Endodermal cell (in vitro differentiated cells): ENCODE measurements around the gene TBL1XR1. TPM values are rescaled to one million over a fixed set of nuclear protein-coding genes. Genes with fewer than 3 reads are reported as not detected.
"Not testable (repeated sequence)": the region's sequence is repeated elsewhere in the genome, so short reads cannot be mapped to it uniquely, and the experiment has no call there.

Experiments
- DNase-seq: peaks from one replicate; pipeline ENCODE4 v3.0.0-alpha.2; 2017
- H3K27ac ChIP-seq: 2 replicates; pipeline ENCODE4 v1.5.1; 2013; ENCODE audit warnings: mild to moderate bottlenecking, low read depth, low read length, moderate library complexity
- H3K27me3 ChIP-seq: 2 replicates; pipeline ENCODE4 v1.6.1; 2013; ENCODE audit warnings: mild to moderate bottlenecking, low read length, moderate library complexity; ENCODE audit not compliant: insufficient read depth, control insufficient read depth, poor library complexity, severe bottlenecking
- H3K36me3 ChIP-seq: 2 replicates; pipeline ENCODE4 v1.7.0; 2013; ENCODE audit warnings: mild to moderate bottlenecking, low read length, moderate library complexity; ENCODE audit not compliant: control insufficient read depth, insufficient read depth
- H3K4me1 ChIP-seq: one replicate; pipeline ENCODE4 v1.7.0; 2013; ENCODE audit warnings: low read length; ENCODE audit not compliant: control insufficient read depth, insufficient read depth
- H3K4me3 ChIP-seq: 2 replicates; pipeline ENCODE4 v1.5.1; 2013; ENCODE audit warnings: mild to moderate bottlenecking, low read length, moderate library complexity
- H3K9ac ChIP-seq: 2 replicates; pipeline ENCODE4 v1.6.1; 2013; ENCODE audit warnings: mild to moderate bottlenecking, low read length, moderate library complexity; ENCODE audit not compliant: poor library complexity, severe bottlenecking; ENCODE audit errors: extremely low read depth
- H3K9me3 ChIP-seq: 2 replicates; pipeline ENCODE4 v1.6.1; 2013; ENCODE audit warnings: mild to moderate bottlenecking, low read length, moderate library complexity; ENCODE audit not compliant: control insufficient read depth
- H3K27ac Mint-ChIP-seq: 2 replicates; pipeline ENCODE4 v1.8.0; 2020; ENCODE audit warnings: mixed read lengths
- H3K27me3 Mint-ChIP-seq: 2 replicates; pipeline ENCODE4 v1.8.0; 2021; ENCODE audit warnings: mild to moderate bottlenecking, mixed read lengths; ENCODE audit not compliant: insufficient read depth
- H3K36me3 Mint-ChIP-seq: 2 replicates; pipeline ENCODE4 v1.8.0; 2020; ENCODE audit warnings: low read depth, mixed read lengths
- H3K4me1 Mint-ChIP-seq: 2 replicates; pipeline ENCODE4 v1.8.0; 2020; ENCODE audit warnings: mixed read lengths
- H3K4me3 Mint-ChIP-seq: 2 replicates; pipeline ENCODE4 v1.8.0; 2020; ENCODE audit warnings: mild to moderate bottlenecking, moderate library complexity, mixed read lengths
- H3K9me3 Mint-ChIP-seq: 2 replicates; pipeline ENCODE4 v1.8.0; 2020; ENCODE audit warnings: mild to moderate bottlenecking, mixed read lengths
- WGBS, 2 experiments: methylation state at CpG; one replicate each; pipeline versions ENCODE4 v1.1.5 to v1.1.7; 2013; ENCODE audit warnings: missing lambda C conversion rate in 2 of 2, mixed read lengths in 1 of 2; ENCODE audit not compliant: insufficient coverage in 1 of 2, insufficient read length in 1 of 2; 5-methylcytosine and 5-hydroxymethylcytosine counted together
- total RNA-seq, 2 donors: library from RNA; stranded (reverse); fragmentation: NEBNext Ultra II Directional in 1 of 2; extraction: Animal tissue kit (Norgen Biotek cat#: 25700) in 1 of 2; gene quantifications; 2 replicates in 1 of 2; 3 replicates in 1 of 2; pipeline ENCODE4 v1.2.1, GENCODE V29; 2021
- TF ChIP-seq, protein P1 (sequence below): fragments of 200-600 bp; sonication (generic); conservative IDR thresholded peaks from 2 replicates; pipeline ENCODE4 v1.5.0; 2021; ENCODE audit warnings: antibody characterized with exemption, mild to moderate bottlenecking

TBL1XR1 gene
- total RNA-seq, 2 donors from 2014 or later, result 235 to 273 TPM

DNA sequence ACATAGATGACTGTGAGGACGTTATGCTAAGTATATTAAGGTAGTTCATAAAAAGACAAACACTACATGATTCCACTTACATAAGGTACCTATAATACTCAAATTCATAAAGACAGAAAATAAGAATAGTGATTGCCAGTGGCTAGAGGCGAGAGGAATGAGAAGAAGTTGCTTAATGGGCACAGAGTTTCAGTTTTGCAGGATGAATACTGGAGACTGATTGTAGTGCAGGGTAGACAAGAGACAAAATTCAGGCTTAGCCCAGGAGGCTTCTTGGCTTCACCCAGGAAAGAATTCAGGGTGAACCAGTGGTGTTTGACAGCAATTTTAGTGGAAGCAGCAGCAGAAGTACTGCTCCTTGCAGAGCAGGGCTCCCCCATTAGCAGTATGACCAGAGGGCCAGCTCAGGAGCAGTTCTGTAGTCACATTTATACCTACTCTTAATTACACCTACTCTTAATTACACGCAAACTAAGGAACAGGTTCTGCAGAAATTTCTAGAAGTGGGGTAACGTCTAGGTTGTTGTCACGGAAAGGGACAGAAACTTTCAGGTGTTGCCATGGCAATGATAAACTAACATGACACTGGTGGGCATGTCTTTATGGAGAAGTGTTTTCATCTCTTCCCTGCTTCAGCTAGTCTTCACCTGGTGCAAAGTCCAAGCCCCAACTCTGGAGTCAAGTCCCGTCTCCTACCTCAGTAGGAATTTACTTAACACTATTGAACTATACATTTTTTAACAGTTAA lies 55.2 kb downstream of the TBL1XR1 start:
- H3K27me3 ChIP-seq, result no peaks in the 10 kb centered on the region
- H3K9ac ChIP-seq, result no peak overlapping the region
- H3K36me3 ChIP-seq, result peaks cover 55% of the 10 kb centered on the region
- H3K36me3 Mint-ChIP-seq, result peaks cover 25% of the 10 kb centered on the region
- H3K4me3 ChIP-seq, result no peak overlapping the region
- no peaks in the 10 kb centered on the region for H3K9me3 Mint-ChIP-seq
- H3K4me1 Mint-ChIP-seq, result peaks cover 33% of the 10 kb centered on the region
- 86 to 91% methylated on average over 4 of the region's 6 CpGs for WGBS, 2 experiments
- H3K4me1 ChIP-seq, result peaks cover 7% of the 10 kb centered on the region
- no peak overlapping the region for H3K27ac Mint-ChIP-seq
- H3K27me3 Mint-ChIP-seq, result no peaks in the 10 kb centered on the region
- H3K9me3 ChIP-seq, result no peaks in the 10 kb centered on the region
- no peak for DNase-seq
- TF ChIP-seq, protein P1, sequence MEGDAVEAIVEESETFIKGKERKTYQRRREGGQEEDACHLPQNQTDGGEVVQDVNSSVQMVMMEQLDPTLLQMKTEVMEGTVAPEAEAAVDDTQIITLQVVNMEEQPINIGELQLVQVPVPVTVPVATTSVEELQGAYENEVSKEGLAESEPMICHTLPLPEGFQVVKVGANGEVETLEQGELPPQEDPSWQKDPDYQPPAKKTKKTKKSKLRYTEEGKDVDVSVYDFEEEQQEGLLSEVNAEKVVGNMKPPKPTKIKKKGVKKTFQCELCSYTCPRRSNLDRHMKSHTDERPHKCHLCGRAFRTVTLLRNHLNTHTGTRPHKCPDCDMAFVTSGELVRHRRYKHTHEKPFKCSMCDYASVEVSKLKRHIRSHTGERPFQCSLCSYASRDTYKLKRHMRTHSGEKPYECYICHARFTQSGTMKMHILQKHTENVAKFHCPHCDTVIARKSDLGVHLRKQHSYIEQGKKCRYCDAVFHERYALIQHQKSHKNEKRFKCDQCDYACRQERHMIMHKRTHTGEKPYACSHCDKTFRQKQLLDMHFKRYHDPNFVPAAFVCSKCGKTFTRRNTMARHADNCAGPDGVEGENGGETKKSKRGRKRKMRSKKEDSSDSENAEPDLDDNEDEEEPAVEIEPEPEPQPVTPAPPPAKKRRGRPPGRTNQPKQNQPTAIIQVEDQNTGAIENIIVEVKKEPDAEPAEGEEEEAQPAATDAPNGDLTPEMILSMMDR, result no peak
- no peak overlapping the region for H3K27ac ChIP-seq
- H3K4me3 Mint-ChIP-seq, result no peak overlapping the region

DNA sequence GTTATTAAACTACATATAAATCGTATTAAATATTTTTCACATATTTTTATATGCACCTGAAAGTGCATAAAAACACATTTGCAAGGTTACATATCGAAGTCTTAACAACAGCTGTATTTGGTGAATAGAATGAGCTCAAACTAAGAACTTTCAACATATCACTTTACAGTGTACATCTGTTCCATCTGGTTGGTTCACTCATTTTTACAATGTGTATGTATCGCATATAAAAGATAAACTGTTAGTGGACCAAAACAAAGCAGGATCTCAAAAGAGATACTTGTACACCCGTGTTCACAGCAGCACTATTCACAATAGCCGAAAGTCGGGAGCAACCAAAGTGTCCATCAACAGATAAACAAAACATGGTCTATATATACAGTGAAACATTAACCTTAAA lies 55.8 kb downstream of the TBL1XR1 start:
- no peak overlapping the region for H3K9ac ChIP-seq
- no peak overlapping the region for H3K27ac ChIP-seq
- Mint-ChIP-seq H3K27ac (no peak overlapping the region), H3K27me3 (no peaks in the 10 kb centered on the region), H3K9me3 (no peaks in the 10 kb centered on the region), H3K4me3 (no peak overlapping the region), H3K4me1 (peaks cover 28% of the 10 kb centered on the region), H3K36me3 (peaks cover 30% of the 10 kb centered on the region)
- TF ChIP-seq, protein P1, result no peak
- DNase-seq, result no peak
- peaks cover 7% of the 10 kb centered on the region for H3K4me1 ChIP-seq
- H3K9me3 ChIP-seq, result no peaks in the 10 kb centered on the region
- H3K27me3 ChIP-seq, result no peaks in the 10 kb centered on the region
- no peak overlapping the region for H3K4me3 ChIP-seq
- 93 to 100% methylated on average over 3 to 6 of the region's 6 CpGs for WGBS, 2 experiments
- peaks cover 60% of the 10 kb centered on the region for H3K36me3 ChIP-seq

DNA sequence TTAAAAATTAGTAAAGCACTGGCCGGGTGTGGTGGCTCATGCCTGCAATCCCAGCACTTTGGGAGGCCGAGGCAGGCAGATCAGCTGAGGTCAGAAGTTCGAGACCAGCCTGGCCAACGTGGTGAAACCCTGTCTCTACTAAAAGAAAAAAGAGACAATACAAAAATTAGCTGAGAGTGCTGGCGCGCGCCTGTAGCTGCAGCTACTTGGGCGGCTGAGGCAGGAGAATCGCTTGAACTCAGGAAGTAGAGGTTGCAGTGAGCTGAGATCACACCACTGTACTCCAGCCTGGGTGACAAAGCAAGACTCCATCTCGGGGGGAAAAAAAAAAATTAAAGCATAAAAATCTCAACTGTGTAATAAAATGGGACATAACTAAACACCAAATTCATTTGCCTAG lies 58.1 kb downstream of the TBL1XR1 start:
- not testable (repeated sequence) for DNase-seq, H3K4me3 Mint-ChIP-seq, H3K27ac Mint-ChIP-seq, H3K9me3 ChIP-seq, H3K27me3 Mint-ChIP-seq, H3K27ac ChIP-seq, H3K9me3 Mint-ChIP-seq, H3K4me3 ChIP-seq, H3K4me1 ChIP-seq, H3K9ac ChIP-seq, H3K27me3 ChIP-seq
- 95% methylated on average over 7 to 9 of the region's 10 CpGs for WGBS, 2 experiments
- peaks cover 41% of the 10 kb centered on the region for H3K36me3 Mint-ChIP-seq
- peaks cover 12% of the 10 kb centered on the region for H3K4me1 Mint-ChIP-seq
- peaks cover 59% of the 10 kb centered on the region for H3K36me3 ChIP-seq
